Measurements from ENCODE around the gene HOOK2.

The HOOK2 gene

DNA sequence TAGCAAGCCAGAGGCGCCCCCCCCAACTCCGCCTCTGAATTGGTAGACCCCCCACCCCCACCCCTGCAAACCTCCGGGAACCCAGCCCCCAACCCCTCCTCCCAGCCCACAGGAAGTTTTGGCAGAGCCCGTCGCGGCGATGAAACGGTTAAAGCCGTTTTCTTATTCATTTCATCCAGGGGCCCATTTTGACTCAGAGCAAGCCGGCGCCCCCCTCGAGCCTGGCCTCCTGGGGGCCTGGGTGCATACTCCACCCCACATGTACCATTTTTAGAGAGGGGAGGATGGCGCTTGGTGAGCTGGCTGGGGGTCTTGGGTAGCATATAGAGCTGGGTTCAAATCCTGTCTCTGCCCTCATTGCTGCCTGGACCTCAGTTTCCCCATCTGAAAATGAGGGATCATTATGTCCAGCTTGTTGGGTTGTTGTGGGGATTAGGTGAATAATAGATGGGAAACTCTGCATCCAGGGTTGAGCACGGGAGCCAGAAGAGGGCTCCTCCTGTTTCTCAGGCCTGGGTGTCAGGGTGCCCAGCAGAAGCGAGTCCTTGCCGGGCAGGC is 8.0 kb upstream of the HOOK2 start:
- DNase-seq (ENCODE audit: low read depth, low spot score): no peak

GRCh38 chr19:12782424-12783290 is 7.3 kb upstream of the HOOK2 start:
- DNase-seq (ENCODE audit: low read depth, low spot score): peak; percentile 89

DNA sequence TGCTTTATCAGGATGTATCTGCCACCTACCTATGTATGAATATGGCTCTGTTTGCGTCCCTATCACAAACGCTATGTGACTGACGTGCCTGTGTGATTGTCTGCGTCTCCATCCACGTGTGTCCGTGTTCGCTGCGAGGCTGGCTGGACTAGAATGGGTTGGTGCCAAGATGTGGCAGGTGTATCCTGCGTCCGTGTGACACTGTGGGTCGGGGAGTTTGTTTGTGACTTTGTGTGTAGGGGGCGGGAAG is 6.7 kb upstream of the HOOK2 start:
- no peak for DNase-seq (ENCODE audit: low read depth, low spot score)

- DNase-seq (ENCODE audit: low read depth, low spot score): no peak
Observed at GRCh38 chr19:12779162-12779993, 4.0 kb upstream of the HOOK2 start.

GRCh38 chr19:12778905-12779161 is 3.5 kb upstream of the HOOK2 start:
- DNase-seq (ENCODE audit: low read depth, low spot score): no peak

GRCh38 chr19:12778017-12778904 is 2.9 kb upstream of the HOOK2 start:
- no peak for DNase-seq (ENCODE audit: low read depth, low spot score)

DNA sequence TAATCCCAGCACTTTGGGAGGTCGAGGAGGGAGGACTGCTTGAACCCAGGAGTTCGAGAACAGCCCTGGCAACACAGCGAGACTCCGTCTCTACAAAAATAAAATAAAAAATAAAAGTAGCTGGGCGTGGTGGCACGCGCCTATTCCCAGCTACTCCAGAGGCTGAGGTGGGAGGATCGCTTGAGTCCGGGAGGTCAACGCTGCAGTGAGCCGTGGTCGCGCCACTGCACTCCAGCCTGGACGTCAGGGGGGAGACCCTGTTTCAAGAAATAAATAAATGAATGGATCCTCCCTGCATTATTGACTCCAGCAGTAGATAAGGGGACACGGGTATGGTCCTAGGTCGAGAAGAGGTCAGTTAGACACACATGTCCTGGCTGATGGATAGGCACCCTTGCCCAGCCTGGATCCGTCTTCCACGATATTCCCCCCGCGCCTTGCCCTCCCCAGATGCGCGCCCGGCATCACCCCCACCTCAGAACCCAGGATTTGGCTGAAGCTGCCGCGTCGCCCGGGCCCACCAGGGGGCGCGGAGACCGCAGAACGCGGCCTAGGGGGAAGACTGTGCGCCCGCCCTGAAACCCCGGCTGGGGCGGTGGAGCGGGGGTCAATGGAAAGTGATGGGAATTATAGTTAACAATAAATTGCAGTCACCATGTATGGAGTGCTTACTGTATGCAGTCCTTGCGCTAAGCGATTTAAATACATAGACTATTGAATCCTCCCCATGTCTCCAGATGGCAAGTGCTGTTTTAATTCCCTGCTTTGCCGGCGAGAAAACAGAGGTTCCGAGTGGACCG is 2.1 kb upstream of the HOOK2 start:
- peak; percentile 69 for DNase-seq (ENCODE audit: low read depth, low spot score)

- no peak for DNase-seq (ENCODE audit: low read depth, low spot score)
Observed at GRCh38 chr19:12773571-12773970, 1.8 kb downstream of the HOOK2 start.

DNA sequence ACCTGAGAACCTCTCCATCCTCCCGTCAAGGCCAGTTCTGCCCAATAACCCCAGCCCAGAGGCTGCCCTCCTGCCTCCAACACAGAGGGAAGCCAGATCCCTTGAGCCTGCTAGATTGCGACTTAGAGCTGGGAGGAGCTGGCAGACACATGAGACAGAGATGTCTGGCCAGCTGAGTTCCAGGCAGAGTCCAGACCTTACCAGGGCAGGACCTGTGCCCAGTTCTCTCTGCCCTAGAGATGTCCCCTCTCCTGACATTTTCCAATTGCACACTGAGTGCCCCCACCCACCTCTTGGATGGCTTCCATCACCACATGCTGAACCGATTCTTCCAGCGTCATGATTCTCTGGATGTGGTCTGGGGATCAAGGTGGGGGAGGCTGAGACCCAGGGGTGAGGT is 3.0 kb downstream of the HOOK2 start:
- no peak for DNase-seq (ENCODE audit: low read depth, low spot score)

GRCh38 chr19:12770922-12771321 is 4.4 kb downstream of the HOOK2 start:
- DNase-seq (ENCODE audit: low read depth, low spot score): no peak

- DNase-seq (ENCODE audit: low read depth, low spot score): no peak
Observed at GRCh38 chr19:12769689-12770088, 5.7 kb downstream of the HOOK2 start.

DNA sequence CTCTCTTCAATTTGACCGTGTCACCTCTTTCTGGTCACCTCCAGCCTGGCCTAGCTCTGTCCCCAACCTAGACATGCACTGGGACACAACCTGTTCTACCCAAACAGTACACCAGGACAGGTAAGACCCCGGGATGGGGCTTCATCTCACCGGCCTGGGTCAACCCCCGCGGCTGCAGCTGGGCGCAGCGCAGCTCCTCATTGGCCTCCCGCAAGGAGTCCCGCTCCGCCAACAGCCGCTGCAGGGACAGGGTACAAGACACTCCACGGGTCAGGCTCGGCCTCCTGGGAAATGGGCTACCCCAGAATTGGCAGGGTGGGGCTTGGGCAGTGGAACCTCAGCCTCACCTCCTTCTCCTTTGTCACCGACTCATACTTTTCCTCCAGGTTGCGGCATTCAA is 7.7 kb downstream of the HOOK2 start:
- no peak for DNase-seq (ENCODE audit: low read depth, low spot score)

- DNase-seq (ENCODE audit: low read depth, low spot score): no peak
Observed at GRCh38 chr19:12767150-12767549, 8.2 kb downstream of the HOOK2 start.

GRCh38 chr19:12766051-12766521 is 9.3 kb downstream of the HOOK2 start:
- DNase-seq (ENCODE audit: low read depth, low spot score): no peak

DNA sequence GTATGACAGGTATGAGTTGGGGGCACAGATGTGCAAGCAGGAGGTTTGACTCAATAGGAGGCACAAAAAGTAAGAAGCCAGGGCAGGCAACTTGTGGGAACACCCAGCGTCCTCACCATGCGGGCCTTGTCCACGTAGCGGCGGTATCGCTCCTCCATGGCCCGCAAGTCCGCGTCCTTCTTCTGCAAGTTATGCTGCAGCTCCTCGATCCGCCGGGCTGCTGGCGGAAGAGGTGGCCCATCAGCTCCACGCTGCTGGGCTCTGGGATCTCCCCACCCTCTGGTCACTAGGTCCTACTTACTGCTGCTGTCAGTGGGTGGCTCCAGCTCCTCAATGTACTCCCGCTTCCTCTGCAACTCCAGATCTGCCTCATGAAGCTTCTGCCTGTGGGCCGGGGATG is 10.7 kb downstream of the HOOK2 start:
- DNase-seq (ENCODE audit: low read depth, low spot score): no peak

DNA sequence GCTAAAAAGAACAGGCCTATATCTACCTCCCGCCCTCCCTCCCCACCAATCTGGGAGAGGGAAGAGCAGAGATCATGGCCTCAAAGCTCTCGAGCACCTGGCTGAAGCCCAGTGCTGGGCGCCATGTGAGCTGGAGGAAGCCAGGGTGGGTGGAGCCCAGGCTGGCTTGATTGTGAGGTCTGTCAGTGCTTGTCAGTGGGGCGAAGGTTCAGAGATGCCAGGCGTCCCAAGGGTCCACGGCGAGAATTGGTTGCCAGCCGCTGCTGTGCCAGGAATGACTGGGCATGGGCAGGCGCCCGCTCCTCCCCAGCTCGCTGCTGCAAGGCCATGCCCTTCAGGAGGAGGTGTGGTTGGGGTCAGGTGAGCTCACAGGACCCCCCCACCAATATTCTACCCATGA is 12.3 kb downstream of the HOOK2 start:
- no peak for DNase-seq (ENCODE audit: low read depth, low spot score)

DNA sequence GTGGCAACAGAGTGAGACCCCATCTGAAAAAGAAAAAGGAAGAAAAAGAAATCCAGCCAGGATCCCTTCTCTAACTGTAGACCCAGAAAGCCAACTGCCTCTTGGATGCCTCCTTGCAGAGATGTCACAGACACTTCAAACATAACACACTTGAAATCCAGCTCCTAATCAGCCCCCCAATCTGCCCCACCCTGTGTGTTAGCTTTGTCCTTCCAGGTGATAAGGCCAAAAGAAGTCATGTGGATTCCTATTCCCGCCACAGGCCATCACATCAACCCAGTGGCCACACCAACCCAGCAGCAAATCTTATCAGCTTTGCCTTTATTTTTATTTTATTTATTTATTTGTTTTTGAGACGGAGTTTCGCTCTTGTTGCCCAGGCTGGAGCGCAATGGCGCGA is 15.7 kb downstream of the HOOK2 start:
- DNase-seq (ENCODE audit: low read depth, low spot score): no peak

DNA sequence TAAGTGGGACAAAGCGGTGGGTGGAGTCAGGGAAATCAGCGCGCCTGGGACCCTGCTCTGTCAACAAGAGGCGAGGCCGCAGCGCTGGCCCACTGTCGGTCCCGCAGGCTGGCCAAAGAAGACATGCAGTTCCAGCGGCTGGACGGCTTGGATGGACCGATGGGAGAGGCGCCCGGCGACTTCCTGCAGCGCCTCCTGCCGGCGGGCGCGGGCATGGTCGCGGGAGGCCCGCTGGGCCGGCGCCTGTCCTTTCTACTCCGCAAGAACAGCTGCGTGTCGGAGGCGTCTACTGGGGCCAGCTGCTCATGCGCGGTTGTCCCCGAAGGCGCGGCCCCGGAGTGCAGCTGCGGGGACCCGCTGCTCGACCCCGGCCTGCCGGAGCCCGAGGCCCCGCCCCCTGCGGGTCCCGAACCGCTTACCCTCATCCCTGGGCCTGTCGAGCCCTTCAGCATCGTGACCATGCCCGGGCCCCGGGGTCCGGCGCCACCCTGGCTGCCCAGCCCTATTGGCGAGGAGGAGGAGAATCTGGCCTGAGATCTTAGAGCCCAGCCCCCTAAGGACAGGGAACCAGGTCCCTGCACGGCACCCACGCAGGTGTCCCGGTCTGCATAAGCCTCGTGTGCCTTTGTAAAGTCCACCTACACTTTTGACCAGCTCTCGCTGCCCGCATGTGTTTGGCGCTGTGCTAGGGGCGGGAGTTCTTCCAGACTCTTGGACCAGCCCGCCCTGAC is 17.6 kb downstream of the HOOK2 start:
- no peak for DNase-seq (ENCODE audit: low read depth, low spot score)

GRCh38 chr19:12756150-12756883 is 19.0 kb downstream of the HOOK2 start:
- DNase-seq (ENCODE audit: low read depth, low spot score): no peak

All from activated CD4-positive, CD25-positive, alpha-beta regulatory T cell treated with anti-CD3 and anti-CD28 coated beads, Interleukin-2, amount 50 U/mL, for 16 hours (primary cell).